ENCODE measurements around the gene OSM.

DNA sequence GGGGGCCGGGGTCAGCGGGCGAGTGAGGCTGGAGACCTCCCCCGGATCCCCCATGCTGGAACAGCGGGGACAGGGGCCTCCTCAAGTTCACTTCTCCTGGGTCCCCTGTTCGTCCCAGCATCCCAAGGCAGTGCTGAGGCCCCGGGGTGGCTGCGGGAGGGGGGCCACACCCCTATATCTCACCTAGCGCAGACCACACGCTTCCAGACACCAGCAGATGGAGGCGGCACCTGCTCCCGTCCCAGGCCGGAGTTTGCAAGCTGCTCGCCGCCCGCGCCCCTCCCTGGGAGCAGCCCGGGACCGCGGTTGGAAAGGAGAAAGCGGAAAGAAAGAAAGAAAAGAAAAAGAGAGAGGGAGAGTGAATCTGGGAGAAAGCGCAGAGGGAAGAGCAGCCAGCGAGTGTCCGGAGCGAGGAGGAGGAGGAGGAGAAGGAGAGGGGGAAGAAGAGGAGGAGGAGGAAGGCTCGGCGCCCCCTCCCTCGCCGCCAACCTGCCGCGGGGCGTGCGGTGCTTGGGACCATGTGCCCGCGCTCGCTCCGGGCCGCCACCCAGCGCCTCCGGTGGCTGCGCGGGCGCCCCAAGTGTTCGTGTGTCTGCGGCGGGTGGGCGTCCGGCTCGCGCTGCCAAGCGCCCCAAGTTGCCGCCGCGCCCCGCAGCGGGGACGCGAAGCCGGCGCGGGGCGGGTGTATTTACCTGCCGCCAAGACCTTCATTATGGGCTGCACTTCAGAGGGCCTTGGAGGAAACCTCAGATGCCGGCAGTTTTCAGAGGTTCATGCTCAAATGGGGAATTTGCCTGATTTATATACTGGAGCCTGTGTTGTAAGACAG, 20.5 kb downstream of the OSM start, which contains the start of gene LIF:
- TF ChIP-seq, protein P1, sequence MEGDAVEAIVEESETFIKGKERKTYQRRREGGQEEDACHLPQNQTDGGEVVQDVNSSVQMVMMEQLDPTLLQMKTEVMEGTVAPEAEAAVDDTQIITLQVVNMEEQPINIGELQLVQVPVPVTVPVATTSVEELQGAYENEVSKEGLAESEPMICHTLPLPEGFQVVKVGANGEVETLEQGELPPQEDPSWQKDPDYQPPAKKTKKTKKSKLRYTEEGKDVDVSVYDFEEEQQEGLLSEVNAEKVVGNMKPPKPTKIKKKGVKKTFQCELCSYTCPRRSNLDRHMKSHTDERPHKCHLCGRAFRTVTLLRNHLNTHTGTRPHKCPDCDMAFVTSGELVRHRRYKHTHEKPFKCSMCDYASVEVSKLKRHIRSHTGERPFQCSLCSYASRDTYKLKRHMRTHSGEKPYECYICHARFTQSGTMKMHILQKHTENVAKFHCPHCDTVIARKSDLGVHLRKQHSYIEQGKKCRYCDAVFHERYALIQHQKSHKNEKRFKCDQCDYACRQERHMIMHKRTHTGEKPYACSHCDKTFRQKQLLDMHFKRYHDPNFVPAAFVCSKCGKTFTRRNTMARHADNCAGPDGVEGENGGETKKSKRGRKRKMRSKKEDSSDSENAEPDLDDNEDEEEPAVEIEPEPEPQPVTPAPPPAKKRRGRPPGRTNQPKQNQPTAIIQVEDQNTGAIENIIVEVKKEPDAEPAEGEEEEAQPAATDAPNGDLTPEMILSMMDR (IDR thresholded peaks at IDR 0.05): no peak
- no peak for TF ChIP-seq POLR2A (IDR thresholded peaks at IDR 0.05)
